Activated CD4-positive, CD25-positive, alpha-beta regulatory T cell treated with anti-CD3 and anti-CD28 coated beads, Interleukin-2, amount 50 U/mL, for 16 hours (primary cell): ENCODE data around the gene GRIA4.

Experiments
- DNase-seq: peaks from one replicate; pipeline ENCODE4 v3.0.0-alpha.2; 2020; ENCODE audit warnings: low read depth, low spot score

Gene GRIA4

GRCh38 chr11:105609832-105610781 is at the start of gene GRIA4:
Gene GRIA4, plus strand, starts transcription at chr11:105610073. Its CDS starts 925 bp downstream, at chr11:105610998.
- DNase-seq = no peak

GRCh38 chr11:105573091-105573490 is 36.8 kb upstream of the GRIA4 start:
- no peak for DNase-seq

- DNase-seq = no peak
These were observed 34.9 kb upstream of the GRIA4 start for GRCh38 chr11:105574974-105575373.

- no peak for DNase-seq
These were observed 32.2 kb upstream of the GRIA4 start for GRCh38 chr11:105577641-105578040.

- DNase-seq = no peak
These were observed 30.8 kb upstream of the GRIA4 start for GRCh38 chr11:105579111-105579510.

GRCh38 chr11:105582497-105582896 is 27.4 kb upstream of the GRIA4 start:
- DNase-seq = no peak

- DNase-seq = no peak
These were observed 21.9 kb upstream of the GRIA4 start for GRCh38 chr11:105588001-105588400.

- DNase-seq = no peak
These were observed 20.5 kb upstream of the GRIA4 start for GRCh38 chr11:105589346-105589745.

GRCh38 chr11:105592035-105592434 is 17.8 kb upstream of the GRIA4 start:
- DNase-seq = no peak

GRCh38 chr11:105598371-105598770 is 11.5 kb upstream of the GRIA4 start:
- no peak for DNase-seq

- DNase-seq = no peak
These were observed 6.7 kb upstream of the GRIA4 start for GRCh38 chr11:105603156-105603555.

GRCh38 chr11:105609341-105609781 is 512 bp upstream of the GRIA4 start:
- no peak for DNase-seq

GRCh38 chr11:105610871-105611571 is 1.1 kb downstream of the GRIA4 start:
- DNase-seq = no peak

GRCh38 chr11:105611572-105612441 is 1.9 kb downstream of the GRIA4 start:
- no peak for DNase-seq

- no peak for DNase-seq
These were observed 2.9 kb downstream of the GRIA4 start for GRCh38 chr11:105612771-105613170.

GRCh38 chr11:105613183-105613582 is 3.3 kb downstream of the GRIA4 start:
- DNase-seq = no peak

GRCh38 chr11:105618343-105618955 is 8.6 kb downstream of the GRIA4 start:
- DNase-seq = no peak

GRCh38 chr11:105619556-105619955 is 9.7 kb downstream of the GRIA4 start:
- no peak for DNase-seq

- no peak for DNase-seq
These were observed 12.1 kb downstream of the GRIA4 start for GRCh38 chr11:105622016-105622415.

GRCh38 chr11:105632316-105632715 is 22.4 kb downstream of the GRIA4 start:
- DNase-seq = no peak

- DNase-seq = no peak
These were observed 25.6 kb downstream of the GRIA4 start for GRCh38 chr11:105635466-105635865.
